Mesenchymal stem cell (in vitro differentiated cells and primary cell): ENCODE results near the gene SLC7A14.
A peak's percentile ranks its signal among the peaks of the same experiment; 100 is the strongest.

Experiments
- DNase-seq: peaks from one replicate; pipeline ENCODE4 v3.0.0-alpha.2; 2013
- H2AFZ ChIP-seq: one replicate; pipeline ENCODE4 v1.6.1; 2013; ENCODE audit warnings: low read depth, mild to moderate bottlenecking, control low read depth, inconsistent platforms, low read length, moderate library complexity
- H2AK5ac ChIP-seq: 2 replicates; pipeline ENCODE4 v1.6.1; 2013; ENCODE audit warnings: low read length, moderate library complexity, mild to moderate bottlenecking, inconsistent platforms; ENCODE audit not compliant: severe bottlenecking
- H2BK120ac ChIP-seq: one replicate; pipeline ENCODE4 v1.6.1; 2013; ENCODE audit warnings: low read depth, mild to moderate bottlenecking, inconsistent platforms, low read length, moderate library complexity
- H2BK12ac ChIP-seq, 2 experiments: one replicate each; pipeline ENCODE4 v1.6.1; 2013; ENCODE audit warnings: inconsistent platforms in 2 of 2, low read length in 2 of 2, mild to moderate bottlenecking in 2 of 2, moderate library complexity in 2 of 2, control low read depth in 1 of 2
- H2BK15ac ChIP-seq: one replicate; pipeline ENCODE4 v1.6.1; 2013; ENCODE audit warnings: mild to moderate bottlenecking, low read depth, inconsistent platforms; ENCODE audit not compliant: poor library complexity, severe bottlenecking
- H2BK5ac ChIP-seq: 2 replicates; pipeline ENCODE4 v1.6.1; 2013; ENCODE audit warnings: low read depth, mild to moderate bottlenecking, low read length, control low read depth, inconsistent platforms; ENCODE audit not compliant: poor library complexity, severe bottlenecking
- H3K14ac ChIP-seq, 2 experiments: one replicate each; pipeline ENCODE4 v1.6.1; 2013; ENCODE audit warnings: inconsistent platforms in 2 of 2, low read length in 2 of 2, control low read depth in 1 of 2, mild to moderate bottlenecking in 1 of 2, moderate library complexity in 1 of 2
- H3K18ac ChIP-seq, 2 experiments: one replicate each; pipeline ENCODE4 v1.6.1; 2013; ENCODE audit warnings: inconsistent platforms in 2 of 2, low read length in 2 of 2, control low read depth in 1 of 2, low read depth in 1 of 2, mild to moderate bottlenecking in 1 of 2
- H3K23ac ChIP-seq, 2 experiments: one replicate each; pipeline ENCODE4 v1.6.1; 2013; ENCODE audit warnings: inconsistent platforms in 2 of 2, low read length in 2 of 2, mild to moderate bottlenecking in 2 of 2, moderate library complexity in 2 of 2, control low read depth in 1 of 2
- H3K27ac ChIP-seq: 2 replicates; pipeline ENCODE4 v1.5.1; 2013; ENCODE audit warnings: mild to moderate bottlenecking, moderate library complexity, low read length, control low read depth, inconsistent platforms; ENCODE audit not compliant: poor library complexity, severe bottlenecking
- H3K27me3 ChIP-seq, 2 experiments: 2 replicates each; pipeline versions ENCODE4 v1.6.1 to v1.7.0; 2013; ENCODE audit warnings: low read length in 2 of 2, mild to moderate bottlenecking in 2 of 2, moderate library complexity in 2 of 2, control low read depth in 1 of 2, inconsistent platforms in 1 of 2; ENCODE audit not compliant: control insufficient read depth in 1 of 2, insufficient read depth in 1 of 2
- H3K36me3 ChIP-seq, 2 experiments: 2 replicates each; pipeline versions ENCODE4 v1.6.1 to v1.7.0; 2013; ENCODE audit warnings: low read length in 2 of 2, control low read depth in 1 of 2, inconsistent platforms in 1 of 2, low read depth in 1 of 2, mild to moderate bottlenecking in 1 of 2; ENCODE audit not compliant: insufficient read depth in 2 of 2, control insufficient read depth in 1 of 2
- H3K4ac ChIP-seq, 2 experiments: one replicate each; pipeline ENCODE4 v1.6.1; 2013; ENCODE audit warnings: inconsistent platforms in 2 of 2, low read length in 2 of 2, mild to moderate bottlenecking in 2 of 2, moderate library complexity in 2 of 2, control low read depth in 1 of 2, low read depth in 1 of 2
- H3K4me1 ChIP-seq: 2 replicates; pipeline ENCODE4 v1.6.1; 2013; ENCODE audit warnings: low read depth, low read length, control low read depth; ENCODE audit not compliant: control insufficient read depth, insufficient read depth
- H3K4me2 ChIP-seq: 2 replicates; pipeline ENCODE4 v1.6.1; 2013; ENCODE audit warnings: low read length, mild to moderate bottlenecking, inconsistent platforms; ENCODE audit not compliant: poor library complexity, severe bottlenecking
- H3K4me3 ChIP-seq, 2 experiments: 2 replicates each; pipeline versions ENCODE4 v1.5.1 to v1.7.0; 2013; ENCODE audit warnings: low read length in 2 of 2, mild to moderate bottlenecking in 2 of 2, control low read depth in 1 of 2, low read depth in 1 of 2; ENCODE audit not compliant: insufficient read depth in 1 of 2
- H3K79me1 ChIP-seq: replicated peaks from 2 replicates; pipeline ENCODE4 v1.6.1; 2013; ENCODE audit warnings: mild to moderate bottlenecking, control low read depth, low read length, inconsistent platforms; ENCODE audit not compliant: poor library complexity, severe bottlenecking
- H3K9ac ChIP-seq: 2 replicates; pipeline ENCODE4 v1.7.0; 2013; ENCODE audit warnings: mild to moderate bottlenecking, low read length, moderate library complexity
- H3K9me3 ChIP-seq: 2 replicates; pipeline ENCODE4 v1.7.0; 2013; ENCODE audit warnings: mild to moderate bottlenecking, low read length; ENCODE audit not compliant: control insufficient read depth
- H4K8ac ChIP-seq: one replicate; pipeline ENCODE4 v1.6.1; 2013; ENCODE audit warnings: inconsistent platforms, mild to moderate bottlenecking, low read length, moderate library complexity
- H4K91ac ChIP-seq: one replicate; pipeline ENCODE4 v1.6.1; 2013; ENCODE audit warnings: mild to moderate bottlenecking, low read length, inconsistent platforms
- WGBS: methylation state at CpG from one replicate; pipeline ENCODE4 v1.1.7; 2013; ENCODE audit warnings: mixed read lengths; 5-methylcytosine and 5-hydroxymethylcytosine counted together

The SLC7A14 gene

GRCh38 chr3:170528726-170529125, 57.1 kb downstream of the SLC7A14 start:
- H3K4me2 ChIP-seq: no peak overlapping the region
- 87% methylated on average over 8 of the region's 8 CpGs for WGBS
- H3K36me3 ChIP-seq: peaks cover 0 to 23% of the 10 kb centered on the region in 2 experiments
- H3K23ac ChIP-seq: no peak overlapping the region
- no peak overlapping the region for H3K9ac ChIP-seq
- no peak overlapping the region for H4K91ac ChIP-seq
- H2AK5ac ChIP-seq: no peak overlapping the region
- no peaks in the 10 kb centered on the region for H3K9me3 ChIP-seq
- H2BK12ac ChIP-seq: no peak overlapping the region
- no peak overlapping the region for H2BK15ac ChIP-seq
- no peak overlapping the region for H4K8ac ChIP-seq
- H3K27ac ChIP-seq: no peak overlapping the region
- no peak overlapping the region for H3K18ac ChIP-seq
- H3K27me3 ChIP-seq: no peaks in the 10 kb centered on the region
- H2BK120ac ChIP-seq: no peak overlapping the region
- no peaks in the 10 kb centered on the region for H3K79me1 ChIP-seq
- no peak for DNase-seq
- H3K14ac ChIP-seq: no peak overlapping the region
- no peak overlapping the region for H3K4ac ChIP-seq
- H3K4me1 ChIP-seq: no peaks in the 10 kb centered on the region
- H2AFZ ChIP-seq: no peak overlapping the region
- H2BK5ac ChIP-seq: no peak overlapping the region
- no peak overlapping the region for H3K4me3 ChIP-seq

DNA sequence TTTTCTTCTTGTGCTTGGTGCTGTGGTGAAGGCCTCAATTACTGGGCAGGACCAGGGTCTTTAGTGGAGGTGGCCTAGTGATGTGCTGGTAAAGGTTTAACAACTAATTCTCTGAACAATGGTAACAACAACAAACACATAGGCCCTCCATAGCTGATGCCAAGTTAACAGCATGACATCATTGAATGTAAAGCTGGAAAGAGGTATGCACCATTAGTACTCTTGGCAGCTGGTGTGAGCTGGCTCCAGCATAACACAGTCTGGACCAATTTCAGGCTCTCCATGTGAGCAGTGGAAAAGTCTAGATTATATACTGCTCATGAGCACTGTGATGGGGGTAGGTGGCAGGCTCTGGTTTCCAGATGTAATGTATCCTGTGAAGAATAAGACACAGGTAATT, 61.8 kb downstream of the SLC7A14 start:
- Histone ChIP-seq H3K14ac (no peak overlapping the region), H3K4me3 (no peak overlapping the region), H3K9me3 (no peaks in the 10 kb centered on the region), H3K23ac (no peak overlapping the region), H2BK15ac (no peak overlapping the region), H3K79me1 (no peaks in the 10 kb centered on the region), H3K27me3 (no peaks in the 10 kb centered on the region), H3K4ac (no peak overlapping the region), H3K18ac (peak overlapping the region in 1 of 2 experiments; percentile 56), H4K91ac (no peak overlapping the region), H2BK120ac (no peak overlapping the region), H4K8ac (no peak overlapping the region), H2BK12ac (peak overlapping the region; percentile 64 to 72), H3K36me3 (peaks cover 0 to 23% of the 10 kb centered on the region in 2 experiments), H2AK5ac (no peak overlapping the region), H3K4me2 (no peak overlapping the region), H3K9ac (peak overlapping the region; percentile 62), H2BK5ac (no peak overlapping the region), H2AFZ (no peak overlapping the region), H3K27ac (no peak overlapping the region), H3K4me1 (no peaks in the 10 kb centered on the region)
- DNase-seq: no peak

GRCh38 chr3:170523248-170523647, 62.6 kb downstream of the SLC7A14 start:
- Histone ChIP-seq H3K4me1 (no peaks in the 10 kb centered on the region), H3K9ac (peak overlapping the region; percentile 62), H3K23ac (no peak overlapping the region), H3K18ac (no peak overlapping the region), H3K27me3 (no peaks in the 10 kb centered on the region), H3K79me1 (no peaks in the 10 kb centered on the region), H3K4me2 (no peak overlapping the region), H2BK120ac (no peak overlapping the region), H3K27ac (no peak overlapping the region), H3K4ac (no peak overlapping the region), H3K36me3 (peaks cover 0 to 27% of the 10 kb centered on the region in 2 experiments), H2BK5ac (no peak overlapping the region), H4K8ac (no peak overlapping the region), H3K9me3 (no peaks in the 10 kb centered on the region), H2AFZ (no peak overlapping the region), H4K91ac (no peak overlapping the region), H2AK5ac (no peak overlapping the region), H3K4me3 (peak overlapping the region in 1 of 2 experiments; percentile 8), H2BK12ac (no peak overlapping the region), H2BK15ac (no peak overlapping the region), H3K14ac (no peak overlapping the region)
- peak; percentile 57 for DNase-seq
- 18% methylated on average over 2 of the region's 2 CpGs for WGBS

- H3K23ac ChIP-seq: no peak overlapping the region
- H3K4me3 ChIP-seq: no peak overlapping the region
- no peaks in the 10 kb centered on the region for H3K9me3 ChIP-seq
- H2BK12ac ChIP-seq: no peak overlapping the region
- no peak overlapping the region for H2AFZ ChIP-seq
- no peak overlapping the region for H3K4me2 ChIP-seq
- peak; percentile 90 for DNase-seq
- no peaks in the 10 kb centered on the region for H3K79me1 ChIP-seq
- peaks cover 0 to 27% of the 10 kb centered on the region in 2 experiments for H3K36me3 ChIP-seq
- H4K8ac ChIP-seq: no peak overlapping the region
- no peak overlapping the region for H2BK120ac ChIP-seq
- H2BK15ac ChIP-seq: no peak overlapping the region
- H3K27me3 ChIP-seq: no peaks in the 10 kb centered on the region
- H2AK5ac ChIP-seq: no peak overlapping the region
- no peak overlapping the region for H4K91ac ChIP-seq
- no peak overlapping the region for H3K27ac ChIP-seq
- no peak overlapping the region for H3K9ac ChIP-seq
- WGBS: 41% methylated on average over 1 of the region's 2 CpGs
- H3K18ac ChIP-seq: no peak overlapping the region
- H3K14ac ChIP-seq: no peak overlapping the region
- H3K4me1 ChIP-seq: no peaks in the 10 kb centered on the region
- no peak overlapping the region for H3K4ac ChIP-seq
- no peak overlapping the region for H2BK5ac ChIP-seq
Observed at GRCh38 chr3:170522201-170522600, 63.7 kb downstream of the SLC7A14 start.
